Inflammatory macrophage treated with lipopolysaccharide for 4 hours (primary cell): Measurements from ENCODE around the gene SNTG2.
"Not testable (repeated sequence)": the region's sequence is repeated elsewhere in the genome, so short reads cannot be mapped to it uniquely, and the experiment has no call there.

ENCODE experiments used
- DNase-seq: peaks from one replicate; pipeline ENCODE4 v3.0.0-alpha.2; 2020

Gene SNTG2

GRCh38 chr2:1394709-1395408 lies 444.2 kb downstream of the SNTG2 start:
- DNase-seq = no peak

GRCh38 chr2:1397350-1397749 lies 446.7 kb downstream of the SNTG2 start:
- DNase-seq = no peak

- no peak for DNase-seq
Measured at GRCh38 chr2:1398191-1398590, 447.5 kb downstream of the SNTG2 start.

- no peak for DNase-seq
Measured at GRCh38 chr2:1400943-1401735, 450.5 kb downstream of the SNTG2 start.

GRCh38 chr2:1402064-1402463 lies 451.4 kb downstream of the SNTG2 start:
- no peak for DNase-seq

- no peak for DNase-seq
Measured at GRCh38 chr2:1403565-1403964, 452.9 kb downstream of the SNTG2 start.

- no peak for DNase-seq
Measured at GRCh38 chr2:1405124-1405523, 454.5 kb downstream of the SNTG2 start.

- DNase-seq = no peak
Measured at GRCh38 chr2:1405967-1406366, 455.3 kb downstream of the SNTG2 start.

GRCh38 chr2:1406434-1406833 lies 455.8 kb downstream of the SNTG2 start:
- no peak for DNase-seq

GRCh38 chr2:1407950-1408675 lies 457.5 kb downstream of the SNTG2 start:
- no peak for DNase-seq

GRCh38 chr2:1413156-1413710 lies 462.6 kb downstream of the SNTG2 start, which contains the start of gene TPO:
TPO (plus strand) TSS chr2:1413463; CDS start chr2:1414409, 946 bp downstream.
- DNase-seq = no peak

- DNase-seq = no peak
Measured at GRCh38 chr2:1414121-1414520, 463.5 kb downstream of the SNTG2 start.

GRCh38 chr2:1414901-1415300 lies 464.3 kb downstream of the SNTG2 start:
- DNase-seq = not testable (repeated sequence)

- DNase-seq = no peak
Measured at GRCh38 chr2:1415501-1415900, 464.9 kb downstream of the SNTG2 start.
